ENCODE data around the gene GLG1. TPM values are rescaled to one million over a fixed set of nuclear protein-coding genes. Genes with fewer than 3 reads are reported as not detected.

Gene GLG1
- total RNA-seq, 2 donors from 2014 or later, result 102 to 123 TPM

DNA sequence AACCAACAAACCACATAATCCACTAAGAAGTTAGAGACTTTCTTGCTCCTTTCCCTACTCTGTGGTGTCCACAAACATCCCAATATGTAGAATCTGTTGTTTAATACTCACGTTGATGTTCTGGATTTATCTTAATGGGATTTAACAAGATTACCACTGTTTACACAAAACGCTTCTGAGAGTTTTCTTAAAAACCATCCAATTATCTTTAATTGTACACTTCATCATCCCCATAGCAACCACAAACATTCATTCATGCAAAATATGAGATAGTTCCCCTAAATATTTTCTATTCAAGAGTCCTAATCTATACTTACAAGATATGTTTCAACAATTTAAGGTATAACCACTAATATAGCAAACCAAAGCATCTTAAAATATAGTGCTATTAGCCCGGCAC, 109.2 kb downstream of the GLG1 start:
- Histone ChIP-seq H3K27ac (no peak overlapping the region), H3K4me1 (peaks cover 0 to 15% of the 10 kb centered on the region in 2 donors), H3K36me3 (peaks cover 22% of the 10 kb centered on the region), H3K4me3 (no peak overlapping the region), H3K27me3 (no peaks in the 10 kb centered on the region), H3K9me3 (no peaks in the 10 kb centered on the region)
- TF ChIP-seq, protein P1, sequence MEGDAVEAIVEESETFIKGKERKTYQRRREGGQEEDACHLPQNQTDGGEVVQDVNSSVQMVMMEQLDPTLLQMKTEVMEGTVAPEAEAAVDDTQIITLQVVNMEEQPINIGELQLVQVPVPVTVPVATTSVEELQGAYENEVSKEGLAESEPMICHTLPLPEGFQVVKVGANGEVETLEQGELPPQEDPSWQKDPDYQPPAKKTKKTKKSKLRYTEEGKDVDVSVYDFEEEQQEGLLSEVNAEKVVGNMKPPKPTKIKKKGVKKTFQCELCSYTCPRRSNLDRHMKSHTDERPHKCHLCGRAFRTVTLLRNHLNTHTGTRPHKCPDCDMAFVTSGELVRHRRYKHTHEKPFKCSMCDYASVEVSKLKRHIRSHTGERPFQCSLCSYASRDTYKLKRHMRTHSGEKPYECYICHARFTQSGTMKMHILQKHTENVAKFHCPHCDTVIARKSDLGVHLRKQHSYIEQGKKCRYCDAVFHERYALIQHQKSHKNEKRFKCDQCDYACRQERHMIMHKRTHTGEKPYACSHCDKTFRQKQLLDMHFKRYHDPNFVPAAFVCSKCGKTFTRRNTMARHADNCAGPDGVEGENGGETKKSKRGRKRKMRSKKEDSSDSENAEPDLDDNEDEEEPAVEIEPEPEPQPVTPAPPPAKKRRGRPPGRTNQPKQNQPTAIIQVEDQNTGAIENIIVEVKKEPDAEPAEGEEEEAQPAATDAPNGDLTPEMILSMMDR (IDR thresholded peaks at IDR 0.05), result no peak
- no peak for DNase-seq (ENCODE audit: low spot score)

DNA sequence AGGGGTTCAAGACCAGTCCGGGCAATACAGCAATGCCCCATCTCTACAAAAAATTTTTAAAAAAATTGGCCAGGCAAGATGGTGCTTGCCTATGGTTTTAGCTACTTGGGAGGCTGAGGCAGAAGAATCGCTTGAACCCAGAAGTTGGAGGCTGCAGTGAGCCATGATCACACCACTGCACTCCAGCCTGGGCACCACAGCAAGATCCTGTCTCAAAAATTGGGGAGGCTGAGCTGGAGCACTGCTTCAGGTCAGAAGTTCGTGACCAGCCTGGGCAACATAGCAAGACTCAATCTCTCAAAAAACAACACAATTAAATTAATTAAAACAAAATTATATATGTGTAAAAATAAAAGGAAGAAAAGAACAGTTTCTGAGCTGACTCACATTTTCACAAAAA, 110.9 kb downstream of the GLG1 start:
- TF ChIP-seq, protein P1 (IDR thresholded peaks at IDR 0.05), result no peak
- Histone ChIP-seq H3K4me1 (peaks cover 0 to 2% of the 10 kb centered on the region in 2 donors), H3K9me3 (no peaks in the 10 kb centered on the region), H3K36me3 (peaks cover 24% of the 10 kb centered on the region), H3K27me3 (no peaks in the 10 kb centered on the region), H3K4me3 (no peak overlapping the region), H3K27ac (no peak overlapping the region)
- DNase-seq (ENCODE audit: low spot score), result no peak

DNA sequence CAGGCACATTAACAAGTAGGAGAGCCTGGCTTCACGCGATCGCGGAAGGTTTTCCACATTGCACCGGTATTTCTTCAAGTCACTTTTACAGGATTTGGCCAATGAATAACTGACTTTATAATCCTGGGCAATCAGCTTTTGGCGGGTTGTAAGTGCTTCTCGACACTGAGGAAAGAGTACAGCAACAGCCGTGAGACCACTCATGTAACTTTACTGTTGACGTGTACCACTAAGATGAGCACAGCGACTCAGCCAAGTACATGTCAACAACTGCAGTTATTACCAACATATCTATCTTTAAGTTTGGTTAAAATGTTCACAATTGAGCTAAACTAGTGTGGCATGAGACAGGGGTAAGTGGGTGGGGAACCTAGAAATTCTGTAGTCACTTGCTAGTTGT, 113.9 kb downstream of the GLG1 start:
- H3K4me1 ChIP-seq, result no peaks in the 10 kb centered on the region
- DNase-seq (ENCODE audit: low spot score), result no peak
- H3K4me3 ChIP-seq, result no peak overlapping the region
- no peaks in the 10 kb centered on the region for H3K27me3 ChIP-seq
- H3K27ac ChIP-seq, result no peak overlapping the region
- peaks cover 47% of the 10 kb centered on the region for H3K36me3 ChIP-seq
- H3K9me3 ChIP-seq, result no peaks in the 10 kb centered on the region
- TF ChIP-seq, protein P1 (IDR thresholded peaks at IDR 0.05), result no peak

DNA sequence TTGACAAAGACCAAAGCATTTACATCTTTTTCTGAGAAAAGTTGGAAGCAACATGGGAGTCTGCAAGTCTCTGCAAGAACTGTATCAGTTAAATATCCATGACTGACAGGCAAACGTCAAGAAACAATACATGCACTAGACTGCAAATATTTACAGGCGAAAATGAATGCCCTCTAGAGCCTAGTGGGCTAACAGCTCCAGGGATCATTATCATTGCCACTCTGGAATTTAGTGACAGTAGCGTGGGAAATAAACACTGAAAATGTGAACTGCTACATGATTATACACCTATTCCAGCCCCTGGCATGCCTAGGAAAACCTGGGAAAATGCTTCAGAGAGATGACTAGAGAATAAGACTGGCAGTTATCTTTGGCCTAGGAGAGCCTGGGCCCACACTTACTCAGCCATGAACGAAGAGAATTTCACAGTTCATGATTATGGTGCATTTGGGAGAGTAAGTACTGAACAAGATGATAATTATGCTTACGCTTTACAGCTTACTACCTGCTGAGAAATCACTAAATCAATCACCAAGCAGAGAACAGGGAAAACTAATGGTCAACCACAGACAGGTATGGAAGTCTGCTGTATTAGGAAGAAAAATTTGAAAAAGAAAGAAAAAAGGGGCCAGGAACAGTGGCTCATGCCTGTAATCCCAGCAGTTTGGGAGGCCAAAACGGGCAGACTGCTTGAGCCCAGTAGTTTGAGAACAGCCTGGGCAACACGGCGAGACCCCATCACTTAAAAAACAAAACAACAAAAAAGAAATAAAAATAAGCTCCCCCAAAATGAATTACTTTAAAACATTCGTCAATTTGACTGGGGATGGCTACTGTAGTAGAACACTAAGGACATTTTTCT, 119.0 kb downstream of the GLG1 start:
- no peak overlapping the region for H3K4me3 ChIP-seq
- H3K36me3 ChIP-seq, result peaks cover 50% of the 10 kb centered on the region
- H3K4me1 ChIP-seq, result no peaks in the 10 kb centered on the region
- no peaks in the 10 kb centered on the region for H3K9me3 ChIP-seq
- no peak overlapping the region for H3K27ac ChIP-seq
- no peaks in the 10 kb centered on the region for H3K27me3 ChIP-seq
- DNase-seq (ENCODE audit: low spot score), result no peak
- TF ChIP-seq, protein P1 (IDR thresholded peaks at IDR 0.05), result no peak

DNA sequence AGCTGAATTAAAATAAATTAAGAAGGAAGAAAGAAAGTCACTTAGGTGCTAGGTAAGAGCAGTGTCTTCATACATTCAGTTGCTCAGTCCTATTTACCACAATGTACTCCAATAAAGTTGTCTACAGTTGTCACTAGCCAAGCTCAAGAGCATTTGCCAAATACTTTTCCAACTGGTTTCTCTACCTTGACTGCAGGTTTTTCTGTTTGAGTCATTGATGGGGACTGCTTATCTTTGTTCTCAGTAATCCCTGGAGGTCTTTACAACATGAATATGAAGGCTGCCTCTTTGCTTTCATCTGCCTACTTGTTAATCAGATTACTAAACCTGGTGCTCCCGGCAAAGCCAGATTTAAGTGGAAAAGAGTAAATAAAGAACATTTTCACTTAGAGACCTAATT, 121.0 kb downstream of the GLG1 start:
- no peak overlapping the region for H3K4me3 ChIP-seq
- no peaks in the 10 kb centered on the region for H3K4me1 ChIP-seq
- H3K9me3 ChIP-seq, result no peaks in the 10 kb centered on the region
- H3K27ac ChIP-seq, result no peak overlapping the region
- TF ChIP-seq, protein P1 (IDR thresholded peaks at IDR 0.05), result no peak
- H3K36me3 ChIP-seq, result peaks cover 42% of the 10 kb centered on the region
- H3K27me3 ChIP-seq, result no peaks in the 10 kb centered on the region
- no peak for DNase-seq (ENCODE audit: low spot score)
